Adrenal gland (tissue), 5 donors: ENCODE measurements around the gene SDK2.

Experiments
- CTCF ChIP-seq, 6 experiments: fragments of 450-650 bp in 4 of 6; fragments of 200-600 bp in 2 of 6; sonication (generic) in 1 of 6; IDR thresholded peaks; 1 replicate in 5 of 6; 2 replicates in 1 of 6; pipeline versions ENCODE4 v1.5.1 to v1.8.0; 2016 to 2021; ENCODE audit warnings: antibody characterized with exemption in 6 of 6, mild to moderate bottlenecking in 2 of 6, moderate library complexity in 1 of 6
- POLR2A ChIP-seq, 2 donors: fragments of 450-650 bp; IDR thresholded peaks; one replicate each; pipeline ENCODE4 v1.6.1; 2017; ENCODE audit warnings: antibody characterized with exemption in 2 of 2, mild to moderate bottlenecking in 2 of 2, moderate library complexity in 1 of 2
- donor health status: DM: no; HTN: no; CAD: no.

GRCh38 chr17:73628642-73629552 is 15.3 kb downstream of the SDK2 start:
- TF ChIP-seq CTCF (IDR thresholded peaks at IDR 0.05) (no peak), POLR2A (IDR thresholded peaks at IDR 0.05) (no peak)
